Gastroesophageal sphincter (tissue), 3 donors: ENCODE results near the gene CHGA.

Experiments used
- CTCF ChIP-seq, 4 experiments: fragments of 200-600 bp in 2 of 4; fragments of 450-650 bp in 2 of 4; sonication (generic) in 1 of 4; IDR thresholded peaks; one replicate each; pipeline ENCODE4 v1.5.1; 2017 to 2019; ENCODE audit warnings: antibody characterized with exemption in 4 of 4, mild to moderate bottlenecking in 2 of 4, moderate library complexity in 2 of 4
- EP300 ChIP-seq: sonication (generic); formaldehyde crosslinking; IDR thresholded peaks from one replicate; pipeline ENCODE4 v1.6.1; 2017; ENCODE audit warnings: antibody characterized with exemption, mild to moderate bottlenecking
- POLR2A ChIP-seq, 2 donors: fragments of 450-650 bp; IDR thresholded peaks; one replicate each; pipeline ENCODE4 v1.6.1; 2017; ENCODE audit warnings: antibody characterized with exemption in 2 of 2, mild to moderate bottlenecking in 2 of 2, moderate library complexity in 1 of 2
- POLR2AphosphoS5 ChIP-seq: sonication (generic); formaldehyde crosslinking; IDR thresholded peaks from one replicate; pipeline ENCODE4 v1.6.1; 2017; ENCODE audit warnings: antibody characterized with exemption

GRCh38 chr14:92976268-92976667 is 53.3 kb downstream of the CHGA start:
- TF ChIP-seq CTCF (IDR thresholded peaks at IDR 0.05) = no peak
- TF ChIP-seq POLR2A (IDR thresholded peaks at IDR 0.05) = no peak
- TF ChIP-seq EP300 = no peak
- no peak for TF ChIP-seq POLR2AphosphoS5
